Endothelial cell of umbilical vein (primary cell): ENCODE data around the gene ENOSF1.

Source experiments
- CTCF ChIP-seq, 2 donors: IDR thresholded peaks; 1 replicate in 1 of 2; 2 replicates in 1 of 2; pipeline ENCODE4 v1.5.1; 2011; ENCODE audit warnings: low read length in 2 of 2, mild to moderate bottlenecking in 2 of 2, moderate library complexity in 2 of 2, control low read depth in 1 of 2, inconsistent platforms in 1 of 2, low read depth in 1 of 2; ENCODE audit not compliant: insufficient read depth in 1 of 2; ENCODE audit errors: extremely low read depth in 1 of 2
- EZH2 ChIP-seq: IDR thresholded peaks from 2 replicates; pipeline ENCODE4 v1.6.1; 2012; ENCODE audit warnings: borderline replicate concordance, low read depth, mild to moderate bottlenecking, moderate library complexity, low read length, inconsistent platforms; ENCODE audit not compliant: severe bottlenecking

- TF ChIP-seq EZH2 (no peak), CTCF (IDR thresholded peaks at IDR 0.05; ENCODE audit: extremely low read depth in 1 of 2, insufficient read depth in 1 of 2, low read depth in 1 of 2, low read length in 2 of 2) (no peak)
These were observed 39.1 kb downstream of the ENOSF1 start for GRCh38 chr18:673317-673716.
